Ammon's horn (tissue), 1 donor: ENCODE data around the gene OLFM1.

Experiments
- DNase-seq: peaks from one replicate; pipeline ENCODE4 v3.0.0-alpha.2; 2016; ENCODE audit warnings: low spot score

Gene OLFM1

DNA sequence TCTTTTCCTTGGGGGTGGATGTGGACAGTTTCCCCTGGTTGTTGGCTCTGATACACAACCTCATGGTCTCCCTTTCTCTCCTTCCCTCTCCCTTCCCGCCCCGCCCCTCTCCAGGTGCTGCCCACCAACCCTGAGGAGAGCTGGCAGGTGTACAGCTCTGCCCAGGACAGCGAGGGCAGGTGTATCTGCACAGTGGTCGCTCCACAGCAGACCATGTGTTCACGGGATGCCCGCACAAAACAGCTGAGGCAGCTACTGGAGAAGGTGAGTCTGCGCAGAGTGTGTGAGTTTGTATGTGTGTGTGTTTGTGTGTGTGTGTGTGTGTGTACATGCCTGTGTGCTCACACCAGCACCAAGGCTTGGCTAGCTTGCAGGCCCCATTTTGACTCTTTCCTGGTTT, 2.6 kb downstream of the OLFM1 start:
- no peak for DNase-seq

DNA sequence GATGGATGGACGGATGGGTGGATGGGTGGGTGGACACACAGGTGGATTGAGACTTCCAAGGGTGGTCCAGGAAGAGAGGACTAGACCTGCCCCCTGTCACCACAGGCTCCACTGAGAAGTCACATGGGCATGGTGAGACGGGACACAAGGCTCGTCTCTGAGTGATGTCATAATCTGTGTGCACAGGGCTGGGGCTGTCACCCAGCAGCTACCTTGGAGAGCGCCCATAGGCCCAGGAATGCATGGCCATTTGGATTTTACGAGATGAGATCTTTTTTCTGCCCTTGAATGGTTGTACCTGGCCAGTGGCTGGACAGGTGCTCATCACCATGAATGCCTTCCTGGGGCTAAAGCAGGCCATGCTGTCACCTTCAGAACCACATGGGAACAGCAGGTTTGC, 3.1 kb downstream of the OLFM1 start:
- no peak for DNase-seq

DNA sequence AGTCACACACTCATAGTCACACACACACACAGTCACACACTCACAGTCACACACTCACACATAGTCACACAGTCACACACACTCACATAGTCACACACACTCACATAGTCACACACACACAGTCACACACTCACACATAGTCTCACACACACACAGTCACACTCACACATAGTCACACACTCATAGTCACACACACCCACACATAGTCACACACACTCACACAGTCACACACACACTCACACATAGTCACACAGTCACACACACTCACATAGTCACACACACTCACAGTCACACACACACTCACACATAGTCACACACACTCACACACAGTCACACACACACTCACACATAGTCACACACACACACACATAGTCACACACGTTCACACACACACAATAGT, 4.1 kb downstream of the OLFM1 start:
- no peak for DNase-seq

DNA sequence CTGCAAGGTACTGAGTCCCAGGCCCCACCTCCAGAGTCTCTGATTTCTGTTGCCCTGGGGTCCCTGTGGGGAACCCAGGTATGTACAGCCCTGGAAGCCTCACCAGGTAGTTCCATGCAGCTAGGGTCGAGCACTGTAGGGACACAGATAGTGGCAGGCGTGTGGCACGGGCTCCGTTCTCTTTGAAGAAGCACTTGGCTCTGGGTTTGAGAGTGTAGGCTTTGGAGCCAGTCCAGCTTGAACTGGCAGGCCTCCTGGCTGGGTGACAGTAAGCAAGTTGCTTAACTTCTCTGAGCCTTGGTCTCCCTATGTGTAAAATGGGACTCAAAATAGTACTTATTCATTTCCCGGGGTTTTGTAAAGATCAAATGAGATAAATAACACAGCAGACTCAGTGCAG, 5.6 kb downstream of the OLFM1 start:
- DNase-seq = no peak

DNA sequence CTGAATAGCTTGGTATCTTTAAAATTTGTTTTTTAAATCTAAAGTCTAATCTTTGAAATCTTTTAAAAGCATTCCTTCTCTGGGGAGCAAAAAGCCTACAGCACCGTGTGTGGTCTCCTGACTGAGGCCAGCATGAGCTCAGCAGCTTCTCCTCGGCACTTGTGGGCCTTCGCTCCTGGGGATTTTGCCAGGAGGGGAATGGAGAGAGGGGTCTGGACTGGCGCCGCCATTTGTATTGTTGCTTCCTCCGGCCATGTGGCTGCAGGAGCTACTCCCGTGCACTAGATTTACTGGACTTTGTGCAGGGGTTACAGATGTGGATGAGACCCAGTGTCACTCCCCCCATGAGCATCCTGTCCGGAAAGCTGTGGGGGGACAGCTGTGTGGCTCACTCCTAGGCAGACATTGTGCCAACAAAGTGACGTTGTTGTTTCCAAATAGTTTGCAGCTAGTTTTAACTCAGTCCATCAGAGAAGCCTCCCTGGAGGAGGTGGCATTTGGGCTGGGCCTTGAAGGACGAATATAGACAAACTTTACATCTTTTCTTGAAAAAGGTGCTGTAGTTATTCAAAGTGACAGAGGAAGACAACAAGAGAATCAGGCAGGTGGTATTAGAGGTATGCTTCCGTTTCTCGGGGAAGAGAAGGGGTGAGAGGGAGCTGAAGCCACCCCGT, 6.6 kb downstream of the OLFM1 start:
- no peak for DNase-seq

DNA sequence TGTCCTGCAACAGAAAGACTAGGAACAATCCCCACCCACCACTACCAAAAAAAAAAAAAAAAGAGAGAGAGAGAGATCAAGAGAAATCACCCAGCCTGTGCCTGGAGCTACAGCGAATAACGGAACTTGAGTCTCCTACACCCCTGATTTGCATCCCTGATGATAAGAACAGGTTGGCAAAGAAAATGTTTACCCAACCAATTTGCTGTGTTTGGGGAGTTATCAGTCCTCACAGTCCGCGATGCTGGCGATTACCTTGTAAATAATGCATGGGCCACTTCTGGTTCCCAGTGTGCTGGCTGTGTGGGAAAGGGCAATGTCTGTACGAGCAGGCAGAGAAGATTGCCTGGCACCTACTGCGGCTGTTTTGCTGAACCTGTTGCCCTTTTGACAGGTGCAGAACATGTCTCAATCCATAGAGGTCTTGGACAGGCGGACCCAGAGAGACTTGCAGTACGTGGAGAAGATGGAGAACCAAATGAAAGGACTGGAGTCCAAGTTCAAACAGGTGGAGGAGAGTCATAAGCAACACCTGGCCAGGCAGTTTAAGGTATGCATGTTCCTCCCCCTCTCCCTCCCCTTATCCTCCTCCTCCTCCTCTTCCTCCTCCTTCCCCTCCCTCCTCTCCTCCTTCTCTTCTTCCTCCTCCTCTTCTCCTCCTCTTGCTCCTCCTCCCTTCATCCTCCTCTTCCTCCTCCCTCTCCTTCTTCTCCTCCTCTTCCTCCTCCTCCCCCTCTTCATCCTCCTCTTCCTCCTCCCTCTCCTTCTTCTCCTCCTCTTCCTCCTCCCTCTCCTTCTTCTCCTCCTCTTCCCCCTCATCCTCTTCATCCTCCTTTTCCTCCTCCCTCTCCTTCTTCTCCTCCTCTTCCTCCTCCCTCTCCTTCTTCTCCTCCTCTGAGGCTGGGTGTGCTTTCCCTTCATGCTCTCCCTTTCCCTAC, 8.3 kb downstream of the OLFM1 start:
- DNase-seq = no peak

DNA sequence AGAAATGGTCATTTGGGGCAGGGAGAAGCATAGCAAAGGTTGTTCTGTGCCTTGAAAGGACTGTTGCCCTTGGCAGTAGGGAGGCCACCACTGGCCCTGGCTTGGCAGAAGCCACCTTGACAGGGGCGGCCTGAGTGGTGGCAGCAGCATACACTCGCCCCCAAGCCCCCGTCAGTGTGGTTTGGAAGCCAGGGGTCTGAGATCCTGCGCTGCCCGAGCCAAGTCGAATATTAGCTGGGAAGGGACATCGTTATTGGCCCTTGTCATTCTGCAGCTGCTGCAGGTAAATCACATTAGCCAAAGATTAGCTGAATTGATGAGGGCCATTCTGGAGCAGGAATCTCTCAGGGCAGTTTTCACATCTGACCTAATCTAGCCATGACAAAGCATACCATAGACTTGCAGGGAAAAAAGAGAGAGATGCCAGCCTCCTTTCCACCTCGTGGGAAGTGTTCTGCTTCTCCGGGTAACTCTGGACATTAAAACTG, 9.0 kb downstream of the OLFM1 start:
- DNase-seq = no peak

DNA sequence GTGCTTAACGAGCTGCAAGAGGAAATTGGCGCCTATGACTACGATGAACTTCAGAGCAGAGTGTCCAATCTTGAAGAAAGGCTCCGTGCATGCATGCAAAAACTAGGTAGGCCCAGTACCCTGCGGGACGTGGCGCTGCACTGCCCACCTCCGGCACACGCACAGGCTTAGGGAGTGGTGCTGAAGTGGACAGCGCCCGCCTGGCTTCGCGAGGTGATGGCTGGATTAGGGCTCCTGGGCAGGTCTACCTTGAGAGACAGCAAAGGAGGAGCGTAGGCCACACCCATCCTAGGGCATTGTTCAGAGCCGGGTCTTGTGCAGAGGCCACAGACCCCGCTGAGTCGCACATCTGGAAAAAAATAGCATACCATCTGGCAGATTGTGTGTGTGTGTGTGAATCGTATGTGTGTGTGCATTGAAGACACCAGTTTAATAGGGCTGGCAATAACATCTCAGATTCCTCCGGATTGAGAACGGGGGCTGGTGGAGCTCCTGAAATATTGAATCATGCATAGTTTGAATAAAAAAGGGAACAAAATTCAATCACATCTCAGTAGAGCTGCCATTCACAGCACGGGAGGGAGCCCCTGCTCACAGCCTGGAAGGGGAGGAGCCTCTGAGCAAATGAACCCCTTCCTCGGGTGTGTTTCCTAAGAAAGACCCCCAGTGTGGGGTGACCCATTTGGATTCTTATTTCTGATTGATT, 11.1 kb downstream of the OLFM1 start:
- DNase-seq = no peak

DNA sequence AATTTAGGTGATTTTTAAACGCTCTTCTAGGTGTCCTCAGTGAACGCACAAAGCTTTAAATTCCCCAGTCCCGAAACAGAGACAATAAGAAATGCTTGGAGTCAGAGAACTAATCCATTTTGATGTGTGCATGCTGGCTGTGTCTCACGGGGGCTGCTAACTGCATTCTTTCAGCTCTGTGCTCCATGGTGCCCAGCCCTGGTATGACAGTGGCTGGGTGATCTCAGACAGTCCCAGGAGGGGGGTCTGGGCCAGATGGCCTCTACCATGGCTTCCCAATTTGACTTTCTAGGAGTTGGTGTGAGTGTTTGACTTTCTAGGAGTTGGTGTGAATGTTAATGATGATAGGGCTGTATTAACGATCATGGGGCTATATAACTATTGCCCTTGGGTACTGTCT, 12.1 kb downstream of the OLFM1 start:
- DNase-seq = no peak

DNA sequence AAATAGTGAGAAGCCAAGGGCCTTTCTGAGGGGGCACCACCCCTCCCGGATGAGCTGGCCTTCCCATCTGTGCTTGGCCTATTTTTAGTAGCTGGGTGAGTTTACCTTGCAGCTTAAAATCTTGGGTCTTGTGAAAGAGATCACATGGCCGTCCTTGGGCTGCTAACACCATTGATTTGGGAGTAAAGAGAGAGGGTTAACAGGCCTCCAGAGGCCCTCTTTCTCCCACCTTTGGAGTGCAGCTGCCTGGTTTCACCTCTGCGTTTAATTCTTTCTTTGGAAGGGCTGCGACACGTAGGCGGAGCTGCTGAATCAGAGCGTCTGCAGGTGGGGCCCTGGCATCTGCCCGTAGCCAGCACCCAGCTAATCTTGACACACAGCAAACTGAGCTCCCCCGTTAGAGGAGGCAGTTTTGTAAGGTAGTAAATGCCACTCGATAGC, 12.8 kb downstream of the OLFM1 start:
- DNase-seq = no peak

DNA sequence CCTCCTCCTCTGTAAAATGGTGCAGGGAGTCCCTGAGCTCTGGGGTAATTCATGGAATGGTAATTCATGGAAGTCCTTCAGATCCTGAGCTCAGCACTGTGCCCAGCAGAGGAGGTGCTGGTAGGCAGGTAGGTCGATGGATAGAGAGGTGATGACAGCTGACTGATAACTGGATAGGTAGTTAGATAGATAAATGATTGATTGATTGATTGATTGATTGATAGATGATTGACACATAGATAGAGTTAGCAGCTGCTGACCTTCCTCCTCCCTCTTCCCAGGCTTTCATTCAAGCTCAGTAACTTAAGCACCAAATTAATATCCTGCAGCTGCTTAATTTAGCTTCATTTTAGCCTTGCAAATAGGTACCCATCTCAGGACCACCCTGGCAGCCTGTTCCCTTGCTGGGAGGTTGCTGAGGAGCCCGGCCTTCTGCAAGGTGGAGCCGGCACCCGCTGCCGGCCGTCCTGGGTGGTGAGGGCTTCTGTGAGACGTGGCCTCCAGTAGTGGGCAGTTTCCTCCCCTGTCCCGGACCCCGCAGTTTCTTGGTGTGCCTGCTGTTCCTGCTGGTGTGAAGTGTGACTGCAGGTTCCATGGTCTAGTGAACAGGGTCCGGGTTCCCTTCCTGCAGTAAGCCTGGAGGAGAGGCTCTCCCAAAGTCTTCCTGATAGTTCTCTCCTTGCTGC, 13.4 kb downstream of the OLFM1 start:
- no peak for DNase-seq

DNA sequence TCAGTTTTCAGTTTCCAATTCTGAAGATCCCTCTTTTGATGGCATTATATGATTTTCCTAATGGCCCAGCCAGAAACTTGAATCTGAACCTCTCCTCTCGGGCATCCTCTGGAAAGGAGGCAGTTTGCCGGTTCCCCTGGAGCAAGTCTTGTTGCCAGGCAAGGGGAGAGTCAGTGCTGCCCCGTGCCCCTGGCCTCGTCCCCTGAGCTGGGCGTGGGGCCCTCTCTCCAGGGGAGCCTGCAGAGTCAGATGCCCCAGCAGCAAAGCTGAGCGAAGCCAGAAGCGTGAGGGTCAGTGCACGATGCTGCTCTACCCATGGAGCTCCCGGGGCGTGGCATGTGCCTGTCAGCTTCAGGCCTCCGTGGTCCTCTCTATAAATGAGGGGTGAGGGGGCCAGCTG, 14.0 kb downstream of the OLFM1 start:
- no peak for DNase-seq

DNA sequence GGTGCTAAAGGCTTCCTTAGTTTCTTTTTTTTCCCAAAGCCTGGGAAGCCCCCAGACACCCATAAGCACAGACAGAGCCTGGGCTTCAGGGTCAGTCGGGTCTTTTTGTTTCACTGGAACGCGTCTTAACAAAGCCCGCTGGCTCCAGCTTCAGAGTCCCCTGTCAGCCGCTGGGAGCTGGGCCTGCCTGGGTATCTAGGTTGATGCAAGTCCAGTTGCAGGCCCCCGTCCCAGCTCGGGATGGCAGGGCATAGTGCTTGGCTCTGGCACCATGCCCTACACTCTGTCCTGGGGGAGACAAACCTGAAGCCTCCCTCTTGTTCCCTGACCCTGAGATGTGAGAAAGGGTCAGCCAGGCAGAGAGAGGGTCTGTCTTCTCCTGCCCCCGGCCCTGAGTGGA, 14.5 kb downstream of the OLFM1 start:
- DNase-seq = no peak

DNA sequence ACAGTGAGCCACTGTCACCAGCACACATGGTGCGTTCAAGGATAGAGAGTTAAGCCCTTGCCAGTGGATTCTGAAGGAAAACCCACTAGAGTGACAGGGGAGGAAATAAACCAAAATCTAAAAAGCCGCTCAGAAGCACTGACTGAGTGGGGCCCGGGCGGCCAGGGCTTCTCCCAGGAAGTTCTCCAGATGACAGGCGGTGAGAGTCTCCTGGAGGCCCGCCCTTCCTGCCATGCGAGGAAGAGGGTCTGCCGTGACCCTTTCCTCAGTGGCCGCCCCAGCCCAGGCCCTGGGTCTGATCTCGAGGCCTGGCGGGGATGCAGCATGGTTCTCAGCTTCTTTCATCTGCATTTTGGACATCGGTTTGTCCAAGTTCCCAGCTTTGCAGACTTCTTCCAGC, 14.9 kb downstream of the OLFM1 start:
- DNase-seq = no peak

DNA sequence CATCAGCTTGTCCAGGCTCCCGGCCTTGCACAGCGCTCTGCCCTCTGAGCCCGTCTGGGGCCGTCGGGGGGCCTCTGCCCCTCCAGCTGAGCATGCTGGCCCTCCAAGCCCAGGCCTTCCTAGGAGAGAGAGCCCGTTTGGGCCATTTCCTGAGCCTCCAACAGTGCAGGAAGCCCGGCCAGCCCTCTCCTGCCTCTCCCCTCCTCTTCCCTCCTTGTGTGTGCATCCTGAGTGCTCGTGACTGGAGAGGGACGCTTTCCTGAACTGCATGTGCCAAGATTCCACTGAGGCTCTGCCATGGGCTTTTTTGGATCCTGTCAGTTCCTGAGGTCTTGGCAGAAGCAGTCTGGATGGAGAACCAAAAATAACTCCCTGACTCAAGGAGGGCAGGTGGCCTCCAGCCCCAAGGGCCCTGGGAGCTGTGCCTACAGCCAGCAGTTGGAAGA, 15.6 kb downstream of the OLFM1 start:
- no peak for DNase-seq

DNA sequence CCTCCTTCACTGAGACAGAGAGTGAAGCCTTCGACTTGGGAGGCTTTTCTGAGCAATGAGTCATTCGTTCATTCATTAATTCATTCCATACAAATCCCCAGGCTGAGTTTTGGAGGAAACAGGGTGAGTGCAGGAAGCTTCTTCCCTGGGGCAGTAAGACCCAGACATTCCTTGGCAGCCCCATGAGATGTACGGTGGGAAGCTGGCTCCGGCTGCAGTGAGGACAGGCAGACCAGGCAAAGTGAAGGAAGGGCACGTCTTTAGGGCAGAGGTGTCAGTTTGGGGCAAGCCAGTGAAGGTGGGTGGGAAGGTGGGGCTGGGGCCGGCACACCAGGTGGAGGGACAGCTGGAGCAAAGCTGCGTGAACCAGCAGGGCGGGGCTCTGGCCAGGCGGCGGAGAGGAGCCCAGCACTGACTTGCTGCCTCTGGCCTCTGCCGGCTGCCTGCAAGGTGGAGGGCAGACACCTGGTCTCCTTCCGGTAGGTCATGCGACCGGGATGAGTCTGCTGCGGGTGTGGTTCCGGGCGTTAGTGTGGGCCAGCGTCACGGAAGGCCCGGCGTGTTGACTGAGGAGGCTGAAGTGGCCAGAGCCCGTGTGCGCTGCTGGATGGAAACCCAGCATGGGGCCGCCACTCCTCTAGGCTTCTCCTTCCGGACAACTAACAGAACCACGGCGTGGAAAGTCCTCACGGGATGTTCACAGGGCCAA, 16.6 kb downstream of the OLFM1 start:
- no peak for DNase-seq

DNA sequence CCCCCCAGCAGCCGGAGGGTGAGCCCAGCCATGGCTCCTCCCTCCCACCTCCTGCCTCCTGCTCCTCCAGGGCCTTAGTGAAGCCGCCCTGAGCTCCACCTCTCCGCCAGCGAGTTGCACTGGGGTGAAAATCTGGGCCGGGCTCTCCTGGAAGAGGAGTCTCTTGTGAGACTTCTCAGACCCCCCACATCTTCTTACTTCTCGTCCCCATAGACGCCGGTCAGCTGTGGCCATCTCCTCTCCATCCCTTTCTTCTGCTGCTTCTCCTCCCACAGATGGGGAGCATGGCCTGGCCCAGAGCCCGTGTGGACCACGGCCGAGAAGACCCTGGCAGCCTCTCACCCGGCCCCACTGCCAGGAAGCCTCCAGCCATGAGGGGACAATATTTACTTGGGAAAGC, 17.3 kb downstream of the OLFM1 start:
- no peak for DNase-seq

DNA sequence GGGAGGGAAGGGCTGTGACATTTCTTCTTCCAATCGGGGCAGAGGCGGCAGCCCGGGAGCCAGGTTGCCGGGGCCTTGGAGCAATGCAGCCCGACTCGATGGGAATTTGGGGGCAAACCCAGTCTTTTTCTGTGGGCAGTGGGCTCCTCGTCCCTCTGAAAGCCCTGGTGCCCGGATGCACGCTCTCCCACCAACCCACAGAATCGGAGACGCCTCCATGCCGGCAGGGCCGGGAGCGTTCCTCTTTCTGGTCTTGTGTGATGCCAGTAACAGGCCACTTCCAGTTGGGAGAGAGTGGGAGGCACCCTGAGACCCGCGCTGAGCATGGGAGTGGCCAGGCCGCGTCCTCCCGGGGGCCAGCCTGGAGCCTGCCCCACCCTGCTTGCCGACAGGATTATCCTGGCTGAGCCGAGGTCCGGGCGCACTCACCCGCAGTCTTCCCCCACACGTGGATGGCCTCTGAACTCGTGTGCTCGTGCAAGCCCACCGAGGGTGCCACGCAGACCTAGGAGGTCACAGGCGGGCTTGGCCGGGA, 17.8 kb downstream of the OLFM1 start:
- no peak for DNase-seq

DNA sequence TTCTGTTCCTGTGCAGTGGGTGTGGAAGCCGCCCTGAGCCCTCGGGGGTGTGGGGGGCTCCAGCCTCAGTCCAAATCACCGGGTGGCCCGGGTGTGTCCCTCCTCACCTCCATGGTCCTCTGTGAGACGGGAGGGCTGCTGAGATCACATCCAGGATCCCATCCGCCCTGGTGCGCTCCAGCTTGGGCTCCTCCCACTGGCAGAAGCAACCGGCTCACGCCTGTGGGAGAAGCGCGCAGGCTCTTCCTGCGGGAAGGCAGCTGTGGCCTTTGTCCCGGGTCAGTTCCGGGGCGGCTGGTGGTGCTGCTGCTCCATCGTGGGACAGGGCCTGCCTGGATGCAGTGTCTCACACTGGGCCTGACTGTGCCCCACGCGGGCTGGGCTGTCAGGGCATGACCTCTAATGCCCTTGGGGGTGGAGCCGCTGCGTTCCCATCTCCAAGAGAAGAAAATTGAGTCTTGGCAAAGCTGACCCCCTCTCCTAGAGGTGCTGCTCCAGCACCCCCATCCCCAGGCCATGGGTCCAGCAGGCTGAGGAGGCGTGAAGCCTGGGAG, 18.5 kb downstream of the OLFM1 start:
- DNase-seq = no peak

DNA sequence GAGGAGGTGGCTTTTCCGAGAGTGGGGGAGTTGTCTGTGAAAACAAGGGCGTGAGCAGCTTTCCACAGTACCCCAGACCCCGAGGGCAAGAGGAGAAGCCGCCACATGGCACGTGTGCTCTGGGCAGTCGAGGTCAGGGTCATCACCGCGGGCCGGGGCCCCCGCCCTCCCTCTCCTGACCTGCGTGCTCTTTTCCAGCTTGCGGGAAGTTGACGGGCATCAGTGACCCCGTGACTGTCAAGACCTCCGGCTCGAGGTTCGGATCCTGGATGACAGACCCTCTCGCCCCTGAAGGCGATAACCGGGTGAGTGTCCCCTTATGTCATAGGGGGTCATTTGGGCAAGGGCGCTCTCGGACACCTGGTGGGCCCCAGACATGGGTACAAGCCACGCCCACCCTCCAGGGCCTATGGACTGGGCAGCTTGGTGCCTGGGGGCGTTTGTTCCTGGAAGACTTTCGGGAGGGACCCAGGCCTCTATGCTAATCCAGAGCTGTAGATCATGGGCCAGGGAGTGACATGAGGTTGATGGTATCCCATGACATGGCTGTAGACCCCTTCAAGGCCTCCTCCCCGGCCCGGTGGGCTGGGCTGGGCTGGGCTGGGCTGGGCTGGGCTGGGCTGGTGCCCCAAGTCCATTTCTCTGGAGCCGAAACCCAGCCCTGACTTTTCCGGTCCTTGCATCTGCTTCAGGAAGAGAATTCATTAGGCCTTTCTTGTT, 19.2 kb downstream of the OLFM1 start:
- DNase-seq = no peak
